ENCODE measurements around the gene COLQ.
"Not testable (repeated sequence)": the region's sequence is repeated elsewhere in the genome, so short reads cannot be mapped to it uniquely, and the experiment has no call there.

COLQ gene

DNA sequence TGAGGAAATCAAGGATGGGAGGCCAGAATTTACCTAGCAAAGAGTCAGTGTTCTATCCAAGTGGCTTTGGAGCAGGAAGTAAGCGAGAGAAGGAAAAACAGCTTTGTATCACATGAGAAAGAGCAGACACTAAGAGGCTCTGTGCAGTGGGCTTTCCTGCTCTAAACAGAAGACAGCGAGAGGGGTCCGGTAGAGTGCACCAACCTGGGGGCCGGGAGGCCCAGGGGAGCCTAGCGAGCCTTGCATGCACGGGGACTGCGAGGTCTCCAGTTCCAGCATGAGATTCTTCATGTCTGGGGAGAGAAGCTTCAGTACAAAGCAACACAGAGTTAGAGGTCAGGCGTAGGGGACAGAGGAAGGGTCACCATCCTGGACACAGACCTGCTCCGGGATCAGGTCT lies 33.5 kb downstream of the COLQ start:
- DNase-seq = no peak

DNA sequence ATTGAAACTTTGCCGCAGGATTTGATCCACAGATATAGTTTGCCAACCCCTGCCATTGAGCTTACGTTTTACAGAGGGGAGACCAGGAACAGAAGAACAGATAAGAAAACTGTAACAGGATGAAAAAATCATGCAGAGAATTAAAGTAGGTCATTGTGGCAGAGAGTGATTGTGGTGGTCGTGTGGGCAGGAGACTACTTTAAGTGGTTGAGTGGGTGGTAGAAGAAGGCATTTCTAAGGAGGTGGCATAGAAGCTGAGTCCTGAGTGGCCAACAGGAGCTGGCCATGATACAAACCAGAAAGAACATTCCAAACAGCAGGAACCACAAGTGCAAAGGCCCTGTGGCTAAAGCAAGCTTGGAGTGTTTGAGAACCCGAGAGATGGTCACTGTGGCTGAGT lies 34.5 kb downstream of the COLQ start:
- no peak for DNase-seq

DNA sequence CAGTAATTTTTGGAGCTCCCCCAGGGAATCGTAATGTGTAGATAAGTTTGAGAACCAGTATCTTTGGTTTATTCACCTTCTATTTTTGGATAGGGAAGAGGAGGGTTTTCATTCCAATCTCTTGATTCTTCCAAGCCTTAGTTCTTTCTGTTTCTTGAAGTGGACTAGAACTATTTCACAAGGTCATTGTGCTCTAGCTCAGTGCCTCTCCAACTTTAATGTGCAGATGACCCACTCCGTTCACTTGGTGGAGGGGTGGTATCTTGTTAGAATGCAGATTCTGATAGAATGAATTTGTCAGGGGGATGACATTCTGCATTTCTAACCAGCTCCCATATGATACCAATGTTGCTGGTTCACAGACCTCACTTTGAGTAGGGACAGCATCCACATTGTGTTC lies 35.5 kb downstream of the COLQ start:
- no peak for DNase-seq

DNA sequence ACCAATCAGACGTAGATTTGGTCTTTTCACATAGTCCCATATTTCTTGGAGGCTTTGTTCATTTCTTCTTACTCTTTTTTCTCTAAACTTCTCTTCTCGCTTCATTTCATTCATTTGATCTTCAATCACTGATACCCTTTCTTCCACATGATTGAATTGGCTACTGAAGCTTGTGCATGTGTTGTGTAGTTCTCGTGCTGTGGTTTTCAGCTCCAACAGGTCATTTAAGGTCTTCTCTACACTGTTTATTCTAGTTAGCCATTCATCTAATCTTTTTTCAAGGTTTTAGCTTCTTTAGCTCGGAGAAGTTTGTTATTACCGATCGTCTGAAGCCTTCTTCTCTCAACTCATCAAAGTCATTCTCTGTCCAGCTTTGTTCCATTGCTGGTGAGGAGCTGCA lies 37.0 kb downstream of the COLQ start:
- DNase-seq = not testable (repeated sequence)

DNA sequence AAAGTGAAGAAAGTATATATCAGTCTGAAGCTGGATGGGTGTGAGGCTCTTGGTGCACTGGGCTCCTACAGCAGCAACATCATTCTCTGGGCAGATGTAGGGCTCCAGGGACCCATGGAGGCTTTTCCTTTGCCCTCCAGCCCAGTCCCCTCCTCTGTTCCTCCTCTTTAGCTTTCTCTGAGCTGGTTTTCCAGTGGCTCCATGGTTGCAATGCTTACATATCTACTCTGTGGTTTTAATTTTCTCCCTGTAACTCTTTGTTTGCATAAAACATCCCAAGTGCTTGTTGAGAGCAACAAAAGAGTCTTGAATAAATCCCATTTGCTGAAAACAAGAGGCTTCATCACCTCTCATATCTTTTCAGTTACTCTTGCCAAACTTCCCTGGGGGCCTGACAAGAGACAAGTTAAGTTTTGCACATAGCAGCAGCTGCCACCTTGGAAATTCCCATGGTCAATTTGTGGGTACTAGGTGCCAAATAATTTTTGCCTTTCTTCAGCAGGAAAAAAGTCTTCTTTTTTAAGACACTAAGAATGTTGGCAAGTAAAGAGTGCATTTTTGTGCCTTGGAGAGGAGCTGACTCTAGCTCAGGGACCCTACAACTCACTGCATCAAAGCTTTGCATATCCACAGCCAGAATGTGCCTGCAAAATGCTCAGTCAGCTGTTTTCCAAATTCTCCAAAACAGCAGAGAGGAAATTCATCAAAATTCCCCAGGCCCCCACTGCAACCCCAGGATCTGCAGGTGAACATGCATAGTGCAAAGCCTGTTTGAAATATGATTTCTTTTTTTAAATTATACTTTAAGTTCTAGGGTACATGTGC lies 41.9 kb downstream of the COLQ start:
- DNase-seq = no peak

DNA sequence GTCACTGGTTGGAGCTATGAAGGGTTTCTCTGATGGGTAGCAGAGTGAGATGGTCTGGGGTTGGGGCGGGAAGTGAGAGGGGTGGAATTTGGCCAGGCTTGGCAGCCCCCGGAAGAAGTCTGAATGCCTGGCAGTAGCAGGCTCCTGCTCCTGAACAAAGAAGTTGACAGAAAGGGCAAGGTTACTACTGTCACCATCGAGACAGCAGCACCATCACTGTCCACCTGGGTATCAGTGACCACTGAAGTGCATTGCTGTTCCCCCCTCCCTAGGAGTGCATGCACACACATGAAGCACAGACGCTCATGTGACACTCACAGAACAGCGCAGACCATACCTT lies 42.9 kb downstream of the COLQ start:
- no peak for DNase-seq

DNA sequence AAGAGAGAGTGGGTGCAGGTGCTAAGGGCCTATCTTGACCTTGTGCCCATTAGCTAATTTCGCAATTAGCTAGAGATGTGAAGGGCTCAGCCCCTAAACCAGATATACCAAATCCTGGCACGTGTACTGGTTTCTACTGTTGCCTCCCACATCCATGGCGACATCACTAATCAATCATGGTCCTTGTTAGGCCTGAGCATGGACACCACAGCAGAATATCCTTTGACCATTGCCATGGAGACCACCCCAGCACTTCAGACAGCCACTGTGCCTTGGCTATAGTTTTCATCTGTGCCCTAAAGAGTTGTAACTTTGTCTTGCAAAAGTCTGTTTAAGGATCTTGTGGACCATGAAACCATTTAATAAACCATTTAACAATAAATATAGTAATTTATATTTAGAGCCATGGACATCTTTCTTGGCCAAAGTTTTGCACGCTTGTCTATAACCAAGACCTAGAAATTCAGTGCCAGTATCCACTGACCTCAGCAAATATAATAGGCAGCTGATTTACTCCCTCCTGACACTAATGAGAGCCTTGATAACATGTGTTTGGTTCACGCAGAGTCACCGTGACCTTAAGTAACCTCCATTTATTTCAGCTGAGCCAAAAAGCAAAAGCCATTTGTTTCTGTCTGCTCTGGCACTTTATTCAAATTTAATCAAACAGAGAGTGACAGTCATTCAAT lies 43.4 kb downstream of the COLQ start:
- no peak for DNase-seq

DNA sequence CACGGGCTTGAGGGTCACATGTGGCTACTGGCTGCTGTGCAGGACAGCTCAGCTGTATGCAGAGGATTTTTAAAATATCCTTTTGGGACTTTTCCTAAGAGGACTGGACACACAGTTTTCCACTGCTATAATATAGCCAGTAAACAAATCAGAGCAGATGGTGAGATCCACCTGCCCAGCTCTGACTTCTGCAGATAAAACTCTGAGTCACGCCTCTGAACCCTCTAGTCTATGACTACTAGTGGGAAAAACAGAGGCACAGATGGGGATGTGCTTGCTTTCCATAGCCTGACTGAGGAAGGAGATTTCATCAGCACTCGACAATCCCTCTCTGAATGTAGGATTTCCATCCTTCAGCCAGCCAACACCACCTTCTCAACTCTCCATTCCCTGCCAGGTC lies 45.1 kb downstream of the COLQ start:
- no peak for DNase-seq

DNA sequence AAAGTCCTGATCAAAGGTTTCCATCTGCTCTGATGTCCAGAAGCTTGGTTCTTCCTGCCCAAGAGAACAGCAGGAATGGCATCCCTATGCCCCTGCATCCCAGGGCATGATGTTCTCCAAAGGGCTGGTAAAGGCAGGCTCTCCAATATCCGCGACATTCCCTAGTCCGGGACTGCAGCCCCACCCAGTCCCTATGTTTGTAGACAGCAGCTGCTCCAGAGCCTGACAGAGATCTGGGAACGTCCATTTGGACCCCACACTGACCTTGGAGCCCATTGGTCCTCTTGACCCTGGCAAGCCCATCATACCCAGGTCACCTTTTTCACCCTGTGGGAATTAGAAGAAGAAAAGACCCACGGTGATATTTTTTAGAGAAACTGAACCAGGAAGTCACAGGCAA lies 46.3 kb downstream of the COLQ start:
- DNase-seq = no peak

DNA sequence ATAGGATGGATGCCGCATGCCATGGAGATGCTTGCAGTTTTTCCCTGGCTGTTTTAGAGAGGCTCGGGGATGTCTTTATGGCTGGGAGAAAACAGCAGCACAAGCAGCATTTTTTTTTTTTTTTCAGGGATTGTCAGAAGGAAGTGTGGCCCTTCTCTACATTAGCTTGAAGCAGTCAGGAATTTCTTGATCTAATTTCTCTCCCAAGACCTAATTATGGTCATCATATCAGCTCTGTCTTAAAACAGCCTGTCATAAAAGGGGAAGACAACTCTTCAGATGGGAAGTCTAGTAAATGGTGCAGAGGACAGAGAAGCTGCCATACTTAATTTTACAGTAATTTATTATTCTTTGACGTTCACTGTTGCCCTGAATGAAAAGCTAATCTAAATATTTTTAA lies 49.6 kb downstream of the COLQ start:
- DNase-seq = no peak

DNA sequence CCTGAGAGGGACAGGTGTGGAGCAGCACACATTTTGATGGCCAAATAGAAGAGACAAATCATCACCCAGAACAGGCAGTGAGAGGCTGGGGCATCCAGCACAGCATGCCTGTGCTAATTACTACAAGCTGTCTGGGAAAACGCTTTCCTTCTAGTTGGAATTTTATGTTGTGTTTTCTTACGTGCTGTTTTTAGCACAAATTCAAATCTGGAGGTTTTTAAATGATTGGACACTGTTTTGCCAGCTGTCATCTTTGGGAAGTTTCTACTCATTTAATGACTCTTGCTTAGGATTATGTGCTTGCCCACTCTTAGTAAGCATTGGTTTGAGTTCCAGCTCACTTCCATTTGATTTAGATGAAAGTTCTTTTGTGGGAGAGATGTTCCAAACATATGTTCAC lies 50.7 kb downstream of the COLQ start:
- no peak for DNase-seq

DNA sequence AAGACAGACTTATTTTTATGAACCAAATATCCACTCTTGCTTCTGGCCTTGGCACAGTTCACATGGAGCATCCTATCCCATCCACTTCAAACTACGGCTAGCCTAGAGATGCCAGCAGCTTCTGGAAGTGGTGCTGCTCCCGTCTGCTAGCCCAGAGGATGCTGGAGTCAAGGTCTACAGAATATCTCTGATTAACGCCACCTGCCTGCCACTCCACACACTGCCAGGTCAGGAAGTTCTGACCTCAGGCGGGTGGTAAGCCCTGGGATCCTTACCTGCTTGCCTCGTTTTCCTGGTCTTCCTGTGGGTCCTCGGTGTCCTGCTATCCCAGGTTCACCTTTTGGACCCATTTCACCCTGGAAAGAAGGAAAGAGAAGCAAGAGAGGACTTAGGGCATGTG lies 51.2 kb downstream of the COLQ start:
- DNase-seq = no peak

DNA sequence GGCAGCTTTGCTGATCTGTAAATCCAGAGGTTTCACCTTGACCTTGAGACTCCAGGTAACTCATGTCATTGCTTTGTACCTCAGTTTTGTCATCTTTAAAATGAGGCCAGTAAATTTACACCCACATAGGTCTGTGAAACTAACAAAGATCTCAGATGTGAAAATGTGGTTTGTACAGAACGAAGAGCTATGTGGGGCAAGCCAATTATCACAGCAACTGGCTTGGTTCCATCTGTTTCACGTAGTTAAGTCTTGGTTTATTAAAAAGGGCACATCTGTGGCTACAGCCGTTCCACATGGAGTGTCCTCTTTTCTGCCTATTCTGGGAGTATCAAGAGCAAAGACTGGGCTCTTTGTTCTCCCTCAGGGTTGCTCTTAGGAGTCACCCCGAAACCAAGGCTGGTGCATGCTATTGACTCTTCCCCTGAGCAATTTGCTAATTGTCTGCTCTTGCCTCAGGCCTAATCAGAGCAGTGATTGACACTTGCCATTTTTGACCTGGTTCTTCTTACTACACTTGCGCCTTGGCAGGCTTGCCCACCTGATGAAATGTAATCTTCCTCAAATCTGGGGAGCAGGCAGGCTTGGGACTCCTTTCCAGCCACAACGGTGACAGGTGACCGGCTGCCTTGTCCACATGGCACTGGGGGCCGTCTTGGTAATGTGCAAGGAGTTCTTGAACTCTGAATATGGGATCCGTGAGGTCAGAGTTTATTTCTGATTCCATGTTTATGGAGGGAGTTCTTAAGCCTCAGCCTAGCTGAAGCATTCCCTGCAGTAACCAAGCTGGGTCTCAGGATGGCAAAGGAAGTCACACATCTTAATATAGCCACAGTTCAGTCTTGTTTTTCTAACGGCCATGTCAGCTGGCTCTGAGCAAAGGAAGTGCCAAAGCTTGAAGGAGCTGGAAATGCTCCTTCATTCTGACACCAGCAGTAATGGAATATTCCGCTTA lies 54.0 kb downstream of the COLQ start:
- DNase-seq = no peak

DNA sequence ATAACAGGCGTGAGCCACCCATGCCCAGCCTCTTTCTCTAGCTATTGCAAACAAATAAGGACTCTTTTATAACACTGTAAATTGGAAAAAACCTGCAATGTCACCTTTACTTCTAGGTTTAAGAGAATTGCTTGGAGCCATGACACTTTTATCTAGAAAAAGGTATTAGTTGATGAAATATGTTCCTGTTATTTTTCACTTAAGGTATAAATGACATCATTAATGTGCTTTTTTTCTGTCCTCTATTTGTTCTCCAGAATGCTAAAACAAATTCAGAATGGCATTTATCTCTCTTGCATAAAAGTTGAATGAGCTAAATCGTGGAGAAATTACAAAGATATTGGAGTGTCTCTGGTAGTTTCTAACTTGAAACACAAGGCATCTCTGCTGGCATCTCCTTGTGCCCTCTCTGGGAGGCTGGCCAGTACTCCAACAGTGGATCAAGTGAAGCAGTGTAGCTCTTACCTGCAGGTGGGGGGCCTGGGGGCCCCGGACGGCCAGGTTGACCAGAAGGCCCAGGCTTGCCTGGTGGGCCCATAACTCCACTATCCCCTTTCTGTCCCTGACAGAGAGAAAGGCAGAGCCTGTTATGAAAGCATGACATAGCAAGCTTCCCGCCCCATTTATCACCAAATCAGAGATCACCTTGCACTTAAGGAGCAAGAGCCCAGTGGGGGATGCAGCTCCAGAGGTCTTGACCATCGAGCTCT lies 55.5 kb downstream of the COLQ start:
- no peak for DNase-seq

DNA sequence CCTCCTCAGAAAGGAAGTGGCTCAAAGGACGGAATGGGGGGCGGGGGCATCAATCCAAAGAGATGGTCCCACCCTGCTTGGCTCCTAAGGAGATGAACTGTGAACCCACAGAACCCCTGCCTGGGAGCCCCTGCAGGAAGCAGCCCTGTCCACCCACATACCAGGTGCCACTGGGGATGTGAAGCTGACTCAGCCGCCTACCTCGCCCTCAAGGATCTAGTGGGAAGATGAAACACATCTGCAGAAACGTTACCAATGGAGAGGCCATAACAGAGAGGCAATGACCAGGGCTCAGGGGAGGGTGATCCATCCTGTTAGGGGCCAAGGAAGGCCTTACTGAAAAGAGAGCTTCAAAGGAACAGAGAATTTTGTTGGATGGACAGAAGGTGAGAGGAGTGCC lies 59.1 kb downstream of the COLQ start:
- no peak for DNase-seq

DNA sequence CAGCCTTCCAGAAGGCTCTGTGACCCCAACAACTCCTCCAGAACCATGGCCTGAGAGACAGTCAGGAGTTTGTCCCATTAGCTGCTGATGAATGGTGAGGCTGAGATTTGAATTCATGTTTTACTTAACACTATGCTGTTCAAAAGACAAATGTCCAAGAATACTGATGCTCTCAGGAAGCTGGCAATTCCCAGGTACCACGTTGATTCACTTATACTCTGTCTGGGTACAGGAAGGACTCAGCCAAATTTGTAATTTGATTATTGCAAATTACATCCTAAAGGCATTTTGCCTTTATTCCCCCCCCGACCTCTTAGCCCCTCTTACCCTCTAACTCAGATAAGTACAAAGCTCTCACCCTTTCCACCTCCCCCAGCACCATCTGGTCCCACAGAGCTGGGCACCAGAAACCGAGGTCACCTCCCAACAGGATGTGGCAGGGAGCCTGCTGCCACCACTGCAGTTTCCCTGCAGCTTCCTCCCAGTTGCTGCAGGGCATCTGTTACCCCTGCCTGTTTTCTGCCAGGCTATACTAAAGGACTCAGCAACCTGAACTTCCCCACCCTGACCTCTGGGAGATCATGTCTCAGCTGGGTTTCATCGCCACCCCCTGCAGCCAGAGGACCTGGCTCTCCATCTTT lies 60.5 kb downstream of the COLQ start:
- DNase-seq = no peak

DNA sequence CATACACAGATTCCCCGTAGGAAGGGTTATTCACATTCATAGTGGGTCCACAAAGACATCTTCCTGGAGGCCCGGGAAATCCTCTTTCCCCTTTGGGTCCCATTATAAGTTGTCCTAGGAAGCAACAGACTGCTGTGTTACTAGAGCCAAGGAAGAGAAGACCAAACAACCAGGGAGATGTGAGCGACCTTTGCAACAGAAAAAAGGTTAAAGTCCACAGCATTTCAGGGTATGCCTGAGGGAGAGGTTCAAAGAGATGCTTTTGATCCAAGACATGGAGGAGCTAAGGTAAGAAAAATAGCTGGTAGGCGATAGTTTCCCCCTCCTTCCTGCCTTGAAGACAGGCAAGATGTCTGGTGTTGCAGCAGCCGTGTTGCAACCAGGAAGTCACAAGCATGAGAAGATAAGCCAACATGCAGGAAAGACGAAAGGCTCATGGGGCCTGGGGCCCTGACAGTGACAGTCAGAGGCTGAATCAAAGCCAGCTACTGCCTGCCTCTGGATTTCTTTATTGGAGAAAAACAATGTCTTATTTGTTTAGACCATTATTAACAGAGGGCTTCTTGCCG lies 63.2 kb downstream of the COLQ start:
- no peak for DNase-seq

DNA sequence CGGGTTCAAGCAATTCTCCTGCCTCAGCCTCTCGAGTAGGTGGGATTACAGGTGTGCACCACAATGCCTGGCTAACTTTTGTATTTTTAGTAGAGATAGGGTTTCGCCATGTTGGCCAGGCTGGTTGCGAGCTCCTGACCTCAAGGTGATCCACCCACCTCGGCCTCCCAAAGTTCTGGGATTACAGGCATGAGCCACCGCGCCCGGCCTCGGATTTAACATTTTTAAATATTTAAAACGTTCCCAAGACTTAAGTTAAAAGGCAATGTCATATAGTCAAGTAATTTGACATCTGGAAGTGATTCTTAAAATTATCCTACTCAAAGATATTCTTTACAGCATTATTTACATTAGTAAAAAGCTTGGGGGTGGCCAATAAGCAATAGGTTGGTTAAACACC lies 64.6 kb downstream of the COLQ start:
- not testable (repeated sequence) for DNase-seq

DNA sequence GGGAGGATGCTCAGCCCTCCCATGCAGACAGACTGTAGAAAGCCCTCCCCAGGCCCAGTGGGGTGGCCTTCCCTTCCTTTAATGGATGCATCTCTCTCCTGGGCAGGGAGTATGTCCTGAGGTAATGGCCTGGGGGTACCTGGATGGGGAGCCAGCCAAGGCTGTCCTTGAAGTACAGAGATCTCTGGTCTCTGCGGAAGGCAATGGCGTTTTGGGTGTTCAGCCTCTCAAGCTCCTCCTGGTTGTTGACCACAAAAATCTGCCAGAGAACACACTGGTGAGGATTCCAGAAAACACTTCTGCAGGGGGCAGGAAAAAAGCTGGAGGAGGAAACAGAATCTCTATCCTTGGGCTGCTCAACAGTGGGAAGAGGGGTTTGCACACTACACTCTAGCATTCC lies 65.2 kb downstream of the COLQ start:
- DNase-seq = no peak

DNA sequence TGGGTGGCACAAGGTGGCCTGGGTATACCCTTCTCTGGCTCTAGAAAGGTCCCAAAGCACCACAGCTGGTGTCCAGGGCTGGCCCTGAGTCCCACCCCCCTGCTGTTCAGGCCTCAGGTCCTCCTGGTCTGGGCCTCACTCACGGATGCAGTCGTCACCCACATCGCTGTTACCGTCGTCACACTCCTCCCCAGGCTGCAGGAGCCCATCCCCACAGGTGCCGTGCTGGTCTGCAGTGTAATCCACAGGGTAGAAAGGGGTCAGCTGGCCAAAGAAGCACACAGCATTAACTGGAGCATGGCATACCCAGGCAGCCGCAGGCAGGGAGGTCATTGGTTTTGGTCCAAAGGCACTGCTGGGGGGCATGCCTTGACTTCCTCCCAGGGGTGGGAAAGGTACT lies 65.8 kb downstream of the COLQ start:
- no peak for DNase-seq

DNA sequence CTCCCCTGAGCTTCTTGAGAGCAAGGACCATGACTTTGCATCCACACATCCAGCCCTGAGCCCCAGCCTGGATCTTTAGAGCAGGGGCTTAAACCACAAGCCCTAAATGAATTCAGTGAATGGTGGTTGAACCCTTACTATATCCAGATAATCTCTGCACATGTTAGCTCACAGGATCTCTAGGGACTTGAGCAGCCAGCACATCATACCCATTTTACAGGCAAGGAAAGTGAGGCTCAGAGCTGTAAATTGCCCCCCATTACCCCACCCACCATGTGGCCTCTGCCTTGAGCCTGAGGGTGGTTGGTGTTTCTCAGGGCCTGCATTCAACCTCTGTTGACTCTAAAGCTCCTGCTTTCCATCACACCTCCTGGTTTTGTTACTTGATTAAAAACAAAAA lies 66.5 kb downstream of the COLQ start:
- no peak for DNase-seq

DNA sequence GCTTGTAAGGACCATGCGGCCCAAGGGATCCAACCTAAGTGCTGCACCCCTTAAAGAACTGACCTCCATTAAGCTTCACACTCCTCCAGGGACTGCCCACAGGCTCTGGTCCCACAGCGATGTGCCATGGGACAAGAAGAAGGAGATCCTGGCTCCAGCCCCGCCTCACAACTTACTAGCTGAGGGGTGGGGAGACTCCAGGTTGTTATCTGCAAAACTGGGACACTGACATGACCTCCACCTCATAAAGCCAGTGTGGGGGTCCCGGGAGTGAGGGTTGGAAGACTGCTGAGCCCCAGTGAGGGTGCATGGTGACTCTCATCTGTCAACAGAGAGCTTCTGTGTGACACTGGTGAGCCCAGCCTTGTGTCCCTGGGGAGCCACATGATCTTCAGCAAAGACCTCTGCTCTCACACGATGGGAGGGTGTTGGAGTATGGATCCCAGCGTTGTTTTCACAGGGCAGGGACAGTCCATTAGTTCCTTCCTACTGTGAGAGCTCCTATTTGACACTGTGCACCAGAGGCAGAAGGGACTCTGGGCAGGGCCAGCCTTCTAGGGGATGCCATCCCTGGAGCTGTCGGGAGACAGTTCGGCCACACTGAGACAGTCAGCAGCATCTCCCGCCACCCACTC lies 67.4 kb downstream of the COLQ start:
- DNase-seq = no peak
